ENCODE data around the gene ANKRD23.
A peak's percentile ranks its signal among the peaks of the same experiment; 100 is the strongest.

ANKRD23 gene

DNA sequence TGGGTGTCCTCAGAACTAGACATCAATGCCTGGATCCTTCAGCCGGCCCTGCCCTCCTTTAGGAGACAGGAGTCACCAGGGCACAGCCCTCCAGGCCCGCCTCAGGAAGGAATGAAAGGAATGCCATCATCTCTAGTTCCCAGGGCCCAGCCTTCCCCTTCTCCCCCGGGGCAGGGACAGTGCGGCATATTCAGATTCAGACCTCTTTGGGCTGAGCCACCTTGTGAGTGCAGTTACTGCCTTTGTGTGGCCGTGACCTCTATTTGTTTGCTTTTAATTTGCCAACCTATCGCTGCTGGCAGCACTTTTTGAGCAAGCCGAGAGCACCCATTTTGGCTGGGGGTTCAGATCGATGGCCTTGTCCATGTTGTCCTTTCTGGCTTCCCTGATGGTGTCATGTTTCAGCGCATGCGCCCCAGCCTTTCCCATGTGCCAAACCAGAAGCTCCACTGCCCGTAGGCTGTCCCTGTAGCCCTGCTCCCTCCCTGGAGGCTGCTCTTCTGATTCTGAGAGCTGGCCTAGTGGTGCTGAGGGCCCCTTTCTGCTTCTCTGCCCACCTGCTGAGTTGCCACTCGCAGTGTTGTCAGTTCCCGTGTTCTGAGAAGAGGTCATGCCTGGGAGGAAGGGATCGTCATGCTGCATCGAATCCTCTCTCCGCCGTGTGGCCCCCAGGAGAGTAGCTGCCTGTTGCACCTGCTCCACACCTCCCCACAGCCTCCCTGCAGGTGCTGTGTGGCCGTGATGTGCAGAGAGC lies 10.9 kb downstream of the ANKRD23 start:
- peak overlapping the region; percentile 38 for H3K4me3 ChIP-seq (ENCODE audit: low read depth, low read length)
- TF ChIP-seq, protein P1, sequence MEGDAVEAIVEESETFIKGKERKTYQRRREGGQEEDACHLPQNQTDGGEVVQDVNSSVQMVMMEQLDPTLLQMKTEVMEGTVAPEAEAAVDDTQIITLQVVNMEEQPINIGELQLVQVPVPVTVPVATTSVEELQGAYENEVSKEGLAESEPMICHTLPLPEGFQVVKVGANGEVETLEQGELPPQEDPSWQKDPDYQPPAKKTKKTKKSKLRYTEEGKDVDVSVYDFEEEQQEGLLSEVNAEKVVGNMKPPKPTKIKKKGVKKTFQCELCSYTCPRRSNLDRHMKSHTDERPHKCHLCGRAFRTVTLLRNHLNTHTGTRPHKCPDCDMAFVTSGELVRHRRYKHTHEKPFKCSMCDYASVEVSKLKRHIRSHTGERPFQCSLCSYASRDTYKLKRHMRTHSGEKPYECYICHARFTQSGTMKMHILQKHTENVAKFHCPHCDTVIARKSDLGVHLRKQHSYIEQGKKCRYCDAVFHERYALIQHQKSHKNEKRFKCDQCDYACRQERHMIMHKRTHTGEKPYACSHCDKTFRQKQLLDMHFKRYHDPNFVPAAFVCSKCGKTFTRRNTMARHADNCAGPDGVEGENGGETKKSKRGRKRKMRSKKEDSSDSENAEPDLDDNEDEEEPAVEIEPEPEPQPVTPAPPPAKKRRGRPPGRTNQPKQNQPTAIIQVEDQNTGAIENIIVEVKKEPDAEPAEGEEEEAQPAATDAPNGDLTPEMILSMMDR (conservative IDR thresholded peaks at IDR 0.05; ENCODE audit: low read depth, low read length) = no peak
- peak; percentile 75 for DNase-seq (ENCODE audit: low read depth)

DNA sequence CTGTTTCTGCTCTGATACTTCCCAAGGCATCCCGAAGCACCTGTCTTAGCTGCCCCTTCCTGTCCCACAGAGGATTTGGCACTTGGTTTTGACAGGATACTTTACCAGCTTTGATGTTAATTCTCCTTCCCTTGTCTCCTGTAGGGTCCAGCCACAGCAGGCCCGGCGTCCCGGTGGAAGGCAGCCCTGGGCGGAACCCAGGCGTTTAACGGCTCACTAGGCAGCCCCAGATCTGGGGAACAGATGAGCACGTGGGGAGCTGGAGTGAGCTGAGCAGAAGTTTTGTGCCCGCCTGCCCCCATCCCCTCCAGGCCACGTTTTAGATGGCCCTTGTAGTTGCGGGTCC lies 11.4 kb downstream of the ANKRD23 start:
- no peak for DNase-seq (ENCODE audit: low read depth)
- TF ChIP-seq, protein P1 (conservative IDR thresholded peaks at IDR 0.05; ENCODE audit: low read depth, low read length) = no peak
- no peak overlapping the region for H3K4me3 ChIP-seq (ENCODE audit: low read depth, low read length)

DNA sequence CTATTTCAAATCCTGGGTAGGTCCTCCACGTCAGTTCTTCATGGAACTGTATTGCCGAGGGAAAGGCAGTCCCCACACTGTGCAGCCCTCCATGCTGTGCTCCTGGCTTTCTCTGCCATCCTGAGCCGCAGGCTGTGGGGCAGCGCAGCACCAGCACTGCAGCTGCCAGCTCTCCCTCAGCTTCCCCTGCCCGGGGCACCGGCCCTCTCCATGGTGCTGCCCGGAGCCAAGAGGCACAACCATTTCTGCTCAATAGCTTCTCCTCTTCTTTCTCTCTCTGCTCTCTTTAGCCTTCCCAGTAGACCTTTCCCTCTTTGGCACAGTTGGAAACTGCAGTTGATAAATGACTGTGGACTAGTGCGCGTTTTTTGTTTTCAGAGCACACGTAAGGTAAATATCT lies 12.1 kb downstream of the ANKRD23 start:
- TF ChIP-seq, protein P1 (conservative IDR thresholded peaks at IDR 0.05; ENCODE audit: low read depth, low read length) = no peak
- no peak for DNase-seq (ENCODE audit: low read depth)
- no peak overlapping the region for H3K4me3 ChIP-seq (ENCODE audit: low read depth, low read length)

DNA sequence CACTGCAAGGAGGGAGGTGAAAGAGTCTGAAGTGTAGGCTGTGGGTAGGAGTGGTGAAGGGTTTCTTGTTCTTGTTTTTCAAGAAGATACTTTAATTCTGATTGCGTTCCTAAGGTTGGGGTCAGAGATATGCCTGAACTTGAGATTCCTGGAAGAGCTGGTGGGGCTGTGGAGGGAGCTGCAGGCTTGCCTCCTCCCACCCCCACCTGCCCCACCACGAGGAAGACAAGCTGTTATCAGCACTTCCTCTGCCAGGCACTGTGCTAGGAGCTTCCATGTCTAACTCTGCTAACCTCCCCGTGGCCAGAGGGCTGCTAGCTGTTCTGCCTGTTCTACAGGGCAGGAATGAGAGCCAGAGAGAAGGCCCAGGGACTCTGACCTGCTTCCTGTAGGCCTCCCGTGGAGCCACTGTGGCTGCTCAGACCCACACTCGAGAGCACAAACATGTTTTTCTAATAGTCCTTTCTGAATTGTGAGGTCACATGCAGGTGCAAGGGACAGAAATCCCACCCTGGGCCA lies 13.7 kb downstream of the ANKRD23 start:
- H3K4me3 ChIP-seq (ENCODE audit: low read depth, low read length) = no peak overlapping the region
- TF ChIP-seq, protein P1 (conservative IDR thresholded peaks at IDR 0.05; ENCODE audit: low read depth, low read length) = no peak
- no peak for DNase-seq (ENCODE audit: low read depth)

DNA sequence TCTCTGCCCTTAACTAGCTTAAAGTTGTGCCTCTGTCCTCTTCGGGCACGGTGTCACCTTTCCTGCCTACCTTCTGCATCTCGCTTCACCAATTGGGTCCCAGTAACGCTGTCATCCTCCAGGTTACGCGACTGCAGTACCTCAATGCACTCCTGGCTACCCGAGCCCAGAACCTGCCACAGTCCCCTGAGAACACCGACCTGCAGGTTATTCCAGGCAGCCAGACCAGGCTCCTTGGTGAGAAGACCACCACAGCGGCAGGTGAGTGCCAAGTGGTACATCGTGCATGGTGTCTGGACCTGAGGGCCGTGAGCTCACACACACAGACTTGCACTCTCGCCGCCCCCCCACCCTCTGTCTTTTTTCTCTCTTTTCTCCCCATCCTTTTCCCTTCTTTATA lies 14.9 kb downstream of the ANKRD23 start:
- H3K4me3 ChIP-seq (ENCODE audit: low read depth, low read length) = no peak overlapping the region

DNA sequence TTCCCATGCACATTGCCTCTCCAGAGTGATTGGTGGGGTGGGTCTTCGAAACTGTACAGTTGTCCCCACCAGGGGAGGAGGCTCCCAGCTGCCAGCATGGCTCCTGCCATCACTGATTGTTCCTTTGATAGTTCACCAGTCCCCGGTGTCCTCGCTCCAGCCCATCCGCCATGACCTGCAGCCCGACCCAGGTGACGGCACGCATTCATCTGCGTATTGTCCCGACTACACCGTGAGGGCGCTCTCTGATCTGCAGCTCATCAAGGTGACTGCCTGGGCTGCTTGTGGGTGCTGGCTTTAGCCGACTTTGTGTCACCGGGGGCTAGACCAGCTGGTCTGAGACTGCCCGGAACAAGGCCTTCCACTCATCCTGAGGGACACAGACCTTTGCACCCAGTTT lies 15.4 kb downstream of the ANKRD23 start:
- H3K4me3 ChIP-seq (ENCODE audit: low read depth, low read length) = no peak overlapping the region
- no peak for DNase-seq (ENCODE audit: low read depth)
- TF ChIP-seq, protein P1 (conservative IDR thresholded peaks at IDR 0.05; ENCODE audit: low read depth, low read length) = no peak

More for the DNA sequence above, 14.9 kb downstream of the ANKRD23 start:
- no peak for DNase-seq (ENCODE audit: low read depth)
- TF ChIP-seq, protein P1 (conservative IDR thresholded peaks at IDR 0.05; ENCODE audit: low read depth, low read length) = no peak
